ENCODE results near the gene HCFC1.

The HCFC1 gene

DNA sequence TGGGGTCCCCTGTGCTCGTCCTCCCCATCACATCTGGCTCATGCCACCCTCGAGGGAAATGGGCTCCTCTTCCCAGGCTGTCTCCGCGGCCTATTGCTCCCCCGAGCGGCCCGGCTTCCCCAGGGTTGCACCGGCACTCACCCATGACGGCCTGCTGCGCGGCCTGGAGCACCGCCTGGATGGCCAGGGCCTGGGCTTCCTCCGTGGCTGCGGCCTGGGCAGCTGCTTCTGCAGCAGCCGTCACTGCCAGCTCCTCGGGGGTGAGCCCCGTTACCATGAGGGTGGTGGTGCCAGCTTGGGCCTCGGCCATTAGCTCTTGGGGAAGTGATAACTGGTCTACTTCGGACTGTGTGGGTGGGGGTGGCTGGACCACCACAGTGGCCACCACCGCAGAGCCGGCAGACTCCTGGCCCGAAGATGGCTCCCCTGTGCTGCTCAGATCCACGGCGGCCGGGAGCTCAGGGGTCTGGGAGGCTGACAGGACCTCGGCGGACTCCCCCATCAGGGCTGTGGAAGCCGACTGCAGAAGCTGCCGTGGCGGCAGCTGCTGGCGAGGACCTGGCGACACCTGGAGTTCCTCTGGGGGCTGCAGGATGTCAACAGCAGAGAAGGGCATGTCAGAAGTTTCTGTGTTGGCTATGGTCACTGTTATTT lies 19.1 kb downstream of the HCFC1 start:
- ChIA-PET CTCF (interaction anchor here (0.8 to 10.9 kb wide), 7 partner anchors 13 to 205 kb away, joined by 3 to 230 read pairs (median 3); partner anchors contain the start of genes ARHGAP4, HCFC1 and PLXNB3), POLR2A (no interaction called here)
- no peak overlapping the region for H3K4me3 ChIP-seq (ENCODE audit: low read depth, low read length)
- no peak for TF ChIP-seq CTCF (IDR thresholded peaks at IDR 0.05; ENCODE audit: insufficient read depth, low read length, missing control alignments)
- no peak for DNase-seq (ENCODE audit: low read depth, low spot score)

DNA sequence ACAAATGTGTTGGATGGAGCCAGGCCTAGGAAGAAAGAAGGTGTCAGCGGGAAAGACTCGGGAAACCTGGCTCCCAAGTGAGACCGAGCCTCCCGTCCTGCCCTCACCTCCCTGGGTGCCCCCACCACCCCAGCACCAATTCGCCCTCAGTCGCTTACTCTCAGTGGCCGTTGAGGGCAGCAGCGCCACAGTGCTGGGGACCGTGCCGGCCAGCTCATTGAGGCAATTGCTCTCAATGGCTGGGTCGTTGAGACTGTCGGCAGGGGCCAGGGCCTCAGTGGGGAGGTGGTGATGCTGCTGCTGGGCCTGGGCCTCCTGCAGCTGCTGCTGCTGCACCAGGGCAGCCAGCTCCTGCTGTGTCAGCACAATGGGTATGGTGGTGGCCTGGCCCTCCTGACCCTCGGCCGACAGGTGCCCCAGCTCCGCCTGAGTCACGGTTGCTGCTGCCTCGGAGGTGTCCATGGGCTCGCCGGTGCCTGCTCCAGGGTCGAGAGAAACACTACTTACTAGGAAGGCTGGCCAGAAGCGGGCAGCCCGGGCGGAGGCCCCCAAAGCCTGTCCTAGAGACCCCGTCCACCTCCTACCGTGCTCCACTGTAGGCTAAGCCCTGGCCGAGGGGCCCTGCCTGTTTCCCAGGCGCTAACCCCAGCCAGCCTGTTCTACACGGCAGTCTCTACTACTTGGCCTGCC lies 19.8 kb downstream of the HCFC1 start:
- POLR2A ChIA-PET = interaction anchor here (1.0 kb wide), 1 partner anchor 15 kb away, joined by 4 read pairs; no protein-coding TSS in a partner anchor
- no peak overlapping the region for H3K4me3 ChIP-seq (ENCODE audit: low read depth, low read length)
- CTCF ChIA-PET = interaction anchor here (0.8 to 10.9 kb wide), 9 partner anchors 12 to 397 kb away, joined by 3 to 230 read pairs (median 3); partner anchors contain the start of genes ARHGAP4, HCFC1 and PLXNB3
- DNase-seq (ENCODE audit: low read depth, low spot score) = no peak
- no peak for TF ChIP-seq CTCF (IDR thresholded peaks at IDR 0.05; ENCODE audit: insufficient read depth, low read length, missing control alignments)

DNA sequence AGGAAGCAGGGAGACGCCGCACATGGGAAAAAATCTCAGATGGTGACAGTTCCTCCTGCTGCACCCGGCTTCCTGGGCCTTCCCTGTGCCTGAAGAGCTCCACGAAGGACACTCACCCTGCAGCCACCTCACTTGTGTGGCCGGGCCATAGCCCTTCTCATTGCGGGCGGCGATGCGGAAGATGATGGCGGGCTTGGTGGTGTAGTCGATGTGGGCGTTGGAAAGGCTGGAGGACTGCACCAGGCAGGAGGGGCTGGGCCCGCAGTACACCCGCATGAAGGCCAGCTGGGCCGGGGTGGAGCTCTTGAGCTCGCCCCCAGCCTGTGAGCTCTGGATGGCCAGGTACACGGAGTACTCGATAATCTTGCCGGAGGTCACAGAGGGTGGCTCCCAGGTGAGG lies 21.5 kb downstream of the HCFC1 start:
- POLR2A ChIA-PET = no interaction called here
- CTCF ChIA-PET = interaction anchor here (0.8 to 10.9 kb wide), 11 partner anchors 8 to 395 kb away, joined by 3 to 230 read pairs (median 4); partner anchors contain the start of genes ARHGAP4, NAA10 and PLXNB3
- no peak overlapping the region for H3K4me3 ChIP-seq (ENCODE audit: low read depth, low read length)
- no peak for TF ChIP-seq CTCF (IDR thresholded peaks at IDR 0.05; ENCODE audit: insufficient read depth, low read length, missing control alignments)
- DNase-seq (ENCODE audit: low read depth, low spot score) = no peak

DNA sequence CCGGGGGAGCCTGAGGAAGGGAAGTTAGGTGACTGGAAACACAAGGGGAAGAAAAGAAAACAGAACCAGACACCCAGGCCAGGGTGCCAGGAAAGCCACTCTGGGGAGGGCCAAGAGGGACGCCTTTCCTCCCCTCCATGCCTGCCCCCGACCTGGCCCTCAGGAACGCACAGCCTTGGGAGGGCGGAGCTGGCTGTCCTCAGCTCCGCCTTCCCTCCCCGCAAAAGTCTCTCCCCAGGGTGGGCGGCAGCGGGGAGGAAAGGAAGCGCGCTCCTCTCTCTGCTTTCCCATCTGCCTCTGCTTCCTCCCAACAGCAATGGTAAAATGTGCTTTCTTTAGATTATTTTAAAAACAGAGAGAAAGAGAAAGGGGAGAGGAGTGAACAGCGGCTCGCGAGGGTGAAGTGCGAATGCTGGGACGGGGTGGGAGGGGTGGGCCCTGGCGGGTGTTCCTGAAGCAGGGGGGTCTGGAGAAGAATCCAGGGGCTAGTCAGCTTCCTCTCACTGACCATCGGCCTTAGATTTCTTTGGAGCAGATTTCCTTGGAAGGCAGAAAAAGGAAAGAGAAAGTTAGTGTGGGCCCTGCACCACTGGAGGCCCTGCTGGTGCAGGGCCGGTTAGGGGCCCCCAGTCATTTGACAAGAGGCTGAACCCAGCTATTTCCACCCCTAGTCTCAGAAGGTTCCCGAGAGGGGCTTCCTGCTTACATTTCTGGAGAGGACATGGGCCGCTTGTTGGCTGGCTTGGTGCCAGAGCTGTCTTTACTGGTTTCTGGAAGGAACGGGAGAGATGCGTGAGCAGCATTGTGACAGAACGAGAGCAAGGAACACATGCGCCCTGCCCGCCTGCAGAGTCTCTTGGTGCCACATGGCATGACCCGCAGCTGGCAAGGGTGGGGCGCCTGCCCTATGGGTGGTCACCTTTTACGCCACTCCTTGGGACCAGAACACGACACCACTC lies 22.5 kb downstream of the HCFC1 start:
- H3K4me3 ChIP-seq (ENCODE audit: low read depth, low read length) = no peak overlapping the region
- DNase-seq (ENCODE audit: low read depth, low spot score) = no peak
- ChIA-PET POLR2A (no interaction called here), CTCF (interaction anchor here (1.0 to 10.9 kb wide), 11 partner anchors 8 to 1007 kb away, joined by 3 to 230 read pairs (median 13); partner anchors contain the start of genes ARHGAP4, NAA10 and PLXNB3)
- TF ChIP-seq CTCF (IDR thresholded peaks at IDR 0.05; ENCODE audit: insufficient read depth, low read length, missing control alignments) = no peak

- no peak overlapping the region for H3K4me3 ChIP-seq (ENCODE audit: low read depth, low read length)
- POLR2A ChIA-PET = no interaction called here
- DNase-seq (ENCODE audit: low read depth, low spot score) = no peak
- no peak for TF ChIP-seq CTCF (IDR thresholded peaks at IDR 0.05; ENCODE audit: insufficient read depth, low read length, missing control alignments)
- CTCF ChIA-PET = interaction anchor here (1.1 to 10.9 kb wide), 9 partner anchors 10 to 1006 kb away, joined by 3 to 230 read pairs (median 19); partner anchors contain the start of genes ARHGAP4, PLXNB3 and SRPK3
Observed at GRCh38 chrX:153948002-153948466, 23.6 kb downstream of the HCFC1 start.
